Stomach (tissue), 19 donors: ENCODE data around the gene IQCB1. TPM values are rescaled to one million over a fixed set of nuclear protein-coding genes. Genes with fewer than 3 reads are reported as not detected.

Experiments used
- DNase-seq, 2 donors: peaks; one replicate each; pipeline versions ENCODE4 v3.0.0 to v3.0.0-alpha.2; 2013 to 2019
- H3K27ac ChIP-seq, 5 donors: fragments of 200-600 bp in 4 of 5; sonication (generic) in 4 of 5; one replicate each; pipeline ENCODE4 v1.5.1; 2013 to 2019; ENCODE audit warnings: mild to moderate bottlenecking in 1 of 5, moderate library complexity in 1 of 5
- H3K27me3 ChIP-seq, 3 donors: fragments of 200-600 bp; sonication (generic); one replicate each; pipeline ENCODE4 v1.5.1; 2017 to 2019; ENCODE audit warnings: mixed run types in 1 of 3
- H3K36me3 ChIP-seq, 4 donors: fragments of 200-600 bp; sonication (generic); 1 replicate in 3 of 4; 2 replicates in 1 of 4; pipeline ENCODE4 v1.5.1; 2016 to 2019
- H3K4me1 ChIP-seq, 4 donors: fragments of 200-600 bp; sonication (generic); one replicate each; pipeline ENCODE4 v1.5.1; 2016 to 2019
- H3K4me3 ChIP-seq, 4 donors: fragments of 200-600 bp; sonication (generic) in 3 of 4; one replicate each; pipeline ENCODE4 v1.5.1; 2016 to 2019; ENCODE audit warnings: mild to moderate bottlenecking in 1 of 4
- H3K9me3 ChIP-seq, 4 donors: fragments of 200-600 bp; sonication (generic); one replicate each; pipeline ENCODE4 v1.5.1; 2016 to 2019
- CTCF ChIP-seq, 7 experiments: fragments of 450-650 bp in 4 of 7; fragments of 200-600 bp in 3 of 7; sonication (generic) in 3 of 7; IDR thresholded peaks; one replicate each; pipeline ENCODE4 v1.5.1; 2016 to 2019; ENCODE audit warnings: antibody characterized with exemption in 7 of 7, control low read depth in 2 of 7, mild to moderate bottlenecking in 1 of 7
- EP300 ChIP-seq: sonication (generic); formaldehyde crosslinking; IDR thresholded peaks from one replicate; pipeline ENCODE4 v1.6.1; 2017; ENCODE audit warnings: antibody characterized with exemption
- POLR2A ChIP-seq, 4 donors: fragments of 450-650 bp; IDR thresholded peaks; one replicate each; pipeline ENCODE4 v1.6.1; 2016; ENCODE audit warnings: antibody characterized with exemption in 4 of 4, control low read depth in 2 of 4, mild to moderate bottlenecking in 1 of 4, moderate library complexity in 1 of 4
- POLR2AphosphoS5 ChIP-seq, 3 donors: sonication (generic); formaldehyde crosslinking; IDR thresholded peaks; one replicate each; pipeline ENCODE4 v1.6.1; 2016; ENCODE audit warnings: antibody characterized with exemption in 3 of 3
- WGBS, 5 donors: extraction: QIAGEN DNeasy Blood & Tissue Kit in 3 of 5; methylation state at CpG; one replicate each; pipeline versions ENCODE4 v1.1.5 to v1.1.7; 2013 to 2018; 5-methylcytosine and 5-hydroxymethylcytosine counted together
- intact Hi-C: fragments of 100-400 bp; cut with DNase I; formaldehyde crosslinking; loops from one replicate; pipeline ENCODE4 v1.15.1; 2023; ENCODE audit warnings: low total_unique reads
- long read RNA-seq, 10 donors: transcript quantifications; one replicate each; lab custom pipeline, GENCODE V29; 2026
- polyA plus RNA-seq, 3 donors: library from polyadenylated mRNA; stranded (reverse); fragments of 200-250 nt; gene quantifications; one replicate each; pipeline ENCODE4 v1.2.3, GENCODE V29; 2013
- total RNA-seq, 5 donors: library from RNA; depleted of rRNA; stranded (reverse); fragments of >200 nt; gene quantifications; one replicate each; pipeline versions ENCODE4 v1.1.0 to v1.2.3, GENCODE V29; 2014 to 2016
- donor health status: healthy with polysubstance abuse.
- donor health status: Bipolar disorder and iron deficiency.
- donor health status: healthy.

Gene IQCB1
- total RNA-seq (10 to 100 TPM in 2 of 5 donors, 1 to 10 TPM in 3; 1.8 to 40.6 (median 8.4) TPM), polyA plus RNA-seq (10 to 100 TPM in 1 of 3 donors, 1 to 10 TPM in 2; 6.2 to 12.2 (median 9.2) TPM)
- long read RNA-seq, donor 1, partial matches to known transcripts = 0 of 1 reads
- long read RNA-seq, donor 1, other reads (novel, unspliced or antisense) = 0 of 1 reads
- long read RNA-seq, donor 2, partial matches to known transcripts = 0 of 2 reads
- long read RNA-seq, donor 2, other reads (novel, unspliced or antisense) = 0 of 2 reads
- long read RNA-seq, donor 3, partial matches to known transcripts = 0 of 2 reads
- long read RNA-seq, donor 3, other reads (novel, unspliced or antisense) = 0 of 2 reads
- long read RNA-seq, donor 4 = 0 reads
- long read RNA-seq, donor 5, partial matches to known transcripts = 0 of 1 reads
- long read RNA-seq, donor 5, other reads (novel, unspliced or antisense) = 0 of 1 reads
- long read RNA-seq, donor 6 = 0 reads
- long read RNA-seq, donor 7, partial matches to known transcripts = 5 of 7 reads
- long read RNA-seq, donor 7, other reads (novel, unspliced or antisense) = 0 of 7 reads
- long read RNA-seq, donor 8, partial matches to known transcripts = 0 of 3 reads
- long read RNA-seq, donor 8, other reads (novel, unspliced or antisense) = 0 of 3 reads
- long read RNA-seq, donor 9, partial matches to known transcripts = 0 of 1 reads
- long read RNA-seq, donor 9, other reads (novel, unspliced or antisense) = 0 of 1 reads
- long read RNA-seq, donor 10, partial matches to known transcripts = 0 of 3 reads
- long read RNA-seq, donor 10, other reads (novel, unspliced or antisense) = 0 of 3 reads

DNA sequence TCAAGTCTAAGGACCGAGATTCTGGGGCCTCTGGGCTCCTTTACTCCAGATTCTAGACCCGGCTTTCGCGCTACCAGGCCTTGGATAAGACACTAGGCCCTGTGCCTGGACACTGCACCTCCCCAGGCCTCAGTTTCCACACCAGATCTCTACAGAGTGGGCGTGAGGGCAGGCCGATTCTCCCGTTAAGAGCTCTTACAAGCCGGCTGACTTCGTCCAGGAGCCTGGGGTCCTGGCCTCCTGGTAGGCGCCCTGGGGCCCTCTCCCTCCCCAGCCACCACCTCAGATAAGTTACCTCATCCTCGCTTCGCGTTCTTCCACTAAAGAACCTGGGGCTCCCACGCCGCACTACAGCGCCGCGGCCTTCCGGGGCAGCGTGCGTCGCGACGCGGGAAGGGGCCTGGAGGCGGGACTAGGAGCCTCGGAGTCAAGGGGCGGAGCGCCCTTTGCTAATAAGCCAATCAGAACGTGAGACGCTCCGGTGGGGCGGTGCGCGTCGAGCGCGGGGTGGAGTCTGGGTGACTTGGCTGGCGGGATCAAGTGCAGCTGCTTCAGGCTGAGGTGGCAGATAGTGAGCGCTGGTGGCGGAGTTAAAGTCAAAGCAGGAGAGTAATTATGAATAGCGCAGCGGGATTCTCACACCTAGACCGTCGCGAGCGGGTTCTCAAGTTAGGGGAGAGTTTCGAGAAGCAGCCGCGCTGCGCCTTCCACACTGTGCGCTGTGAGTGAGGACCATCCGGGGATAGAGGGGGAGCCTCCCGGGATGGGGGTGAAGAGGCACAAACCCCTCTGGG is at the start of gene IQCB1, which contains the start of gene EAF2:
Gene IQCB1 (minus strand): TSS at position 390 of the 794 bp plus-strand sequence. CDS start 6,100 bp downstream, outside the sequence.
Gene EAF2 (plus strand): TSS at position 539 of the 794 bp plus-strand sequence. CDS start 77 bp downstream, at position 616.
- Histone ChIP-seq H3K9me3 (no peaks in the 10 kb centered on the region), H3K4me1 (peaks cover 0 to 44% (median 22%) of the 10 kb centered on the region in 4 donors), H3K27me3 (no peaks in the 10 kb centered on the region), H3K36me3 (peaks cover 0 to 17% (median 3%) of the 10 kb centered on the region in 4 donors), H3K4me3 (peak within 1 kb of the TSS; percentile 70 to 78 (median 76)), H3K27ac (peak within 1 kb of the TSS; percentile 82 to 87 (median 84))
- WGBS, 5 donors = 0% methylated on average over 24 to 54 of the region's 54 CpGs
- peak; percentile 98 for DNase-seq
- intact Hi-C loops = no loop called here
- TF ChIP-seq POLR2AphosphoS5 (IDR thresholded peaks at IDR 0.05) = peak; percentile 81 to 93 (median 93)
- TF ChIP-seq EP300 = no peak
- peak in 2 of 4 donors; percentile 50 to 61 for TF ChIP-seq POLR2A (IDR thresholded peaks at IDR 0.05)
- no peak for TF ChIP-seq CTCF (IDR thresholded peaks at IDR 0.05)

DNA sequence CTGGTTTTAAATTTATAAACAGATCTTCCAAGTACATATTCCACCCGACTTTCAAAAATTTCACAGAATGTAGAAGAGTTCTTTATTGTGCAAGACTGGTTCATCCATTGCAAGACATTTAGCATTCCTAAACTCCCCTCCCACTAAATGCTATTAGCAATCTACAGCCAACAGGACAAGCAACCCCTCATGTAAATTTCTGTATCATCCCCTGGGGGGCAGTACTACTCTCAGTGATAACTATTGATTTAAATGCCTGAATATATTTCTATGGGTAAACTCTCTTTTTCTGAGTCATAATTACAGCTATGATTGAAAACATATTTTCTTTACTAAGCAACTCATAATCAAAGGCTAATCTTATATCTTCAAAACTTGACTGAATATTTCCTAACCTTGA is 48.6 kb upstream of the IQCB1 start:
- DNase-seq = peak in 1 of 2 donors; percentile 12
- H3K27me3 ChIP-seq = no peaks in the 10 kb centered on the region
- TF ChIP-seq POLR2AphosphoS5 (IDR thresholded peaks at IDR 0.05) = no peak
- no peak for TF ChIP-seq POLR2A (IDR thresholded peaks at IDR 0.05)
- TF ChIP-seq CTCF (IDR thresholded peaks at IDR 0.05) = no peak
- no peak for TF ChIP-seq EP300
- no peak overlapping the region for H3K27ac ChIP-seq
- H3K4me3 ChIP-seq = no peak overlapping the region
- intact Hi-C loops = no loop called here
- 20 to 41% (median 33%) methylated on average over 1 of the region's 1 CpG for WGBS, 5 donors
- no peaks in the 10 kb centered on the region for H3K36me3 ChIP-seq
- H3K9me3 ChIP-seq = no peaks in the 10 kb centered on the region
- no peaks in the 10 kb centered on the region for H3K4me1 ChIP-seq

GRCh38 chr3:121878411-121878810 is 43.6 kb upstream of the IQCB1 start:
- peaks cover 0 to 5% (median under 1%) of the 10 kb centered on the region in 4 donors for H3K36me3 ChIP-seq
- no peaks in the 10 kb centered on the region for H3K9me3 ChIP-seq
- no peaks in the 10 kb centered on the region for H3K4me1 ChIP-seq
- TF ChIP-seq POLR2AphosphoS5 (IDR thresholded peaks at IDR 0.05) (no peak), POLR2A (IDR thresholded peaks at IDR 0.05) (no peak), EP300 (no peak), CTCF (IDR thresholded peaks at IDR 0.05) (no peak)
- no peak overlapping the region for H3K27ac ChIP-seq
- no peaks in the 10 kb centered on the region for H3K27me3 ChIP-seq
- intact Hi-C loops = no loop called here
- H3K4me3 ChIP-seq = no peak overlapping the region
- DNase-seq = no peak
- 80 to 98% (median 88%) methylated on average over 1 of the region's 1 CpG for WGBS, 5 donors
